ENCODE data around the gene GALNT10. TPM values are rescaled to one million over a fixed set of nuclear protein-coding genes. Genes with fewer than 3 reads are reported as not detected.

The GALNT10 gene
- total RNA-seq, 2 donors from 2014 or later = 21.7 to 27.1 TPM

- intact Hi-C loops (cut with DNase I) = no loop called here
- 98% methylated on average over 2 of the region's 2 CpGs for WGBS
Observed at GRCh38 chr5:154222414-154222813, 31.9 kb downstream of the GALNT10 start.

GRCh38 chr5:154223320-154223719 lies 32.8 kb downstream of the GALNT10 start:
- H3K9me3 ChIP-seq = no peaks in the 10 kb centered on the region
- H3K4me3 ChIP-seq = no peak overlapping the region
- peaks cover 5% of the 10 kb centered on the region for H3K4me1 ChIP-seq (replicated peaks)
- no peak for TF ChIP-seq POLR2A (IDR thresholded peaks at IDR 0.05)
- TF ChIP-seq POLR2AphosphoS5 (IDR thresholded peaks at IDR 0.05) = no peak
- TF ChIP-seq CTCF (IDR thresholded peaks at IDR 0.05) = no peak
- H3K27ac ChIP-seq = no peak overlapping the region
- 80% methylated on average over 3 of the region's 3 CpGs for WGBS
- intact Hi-C loops (cut with DNase I) = no loop called here
- no peaks in the 10 kb centered on the region for H3K27me3 ChIP-seq (replicated peaks; ENCODE audit: insufficient read depth)
- no peak for DNase-seq (ENCODE audit: low spot score)
- H3K36me3 ChIP-seq = no peaks in the 10 kb centered on the region

More at GRCh38 chr5:154222414-154222813, 31.9 kb downstream of the GALNT10 start:
- no peaks in the 10 kb centered on the region for H3K36me3 ChIP-seq
- no peaks in the 10 kb centered on the region for H3K27me3 ChIP-seq (replicated peaks; ENCODE audit: insufficient read depth)
- no peak for TF ChIP-seq POLR2AphosphoS5 (IDR thresholded peaks at IDR 0.05)
- no peak for TF ChIP-seq CTCF (IDR thresholded peaks at IDR 0.05)
- TF ChIP-seq POLR2A (IDR thresholded peaks at IDR 0.05) = no peak
- DNase-seq (ENCODE audit: low spot score) = no peak
- no peak overlapping the region for H3K4me3 ChIP-seq
- peaks cover 5% of the 10 kb centered on the region for H3K4me1 ChIP-seq (replicated peaks)
- no peaks in the 10 kb centered on the region for H3K9me3 ChIP-seq
- H3K27ac ChIP-seq = no peak overlapping the region

- no peaks in the 10 kb centered on the region for H3K36me3 ChIP-seq
- intact Hi-C loops (cut with DNase I) = no loop called here
- WGBS = 63% methylated on average over 2 of the region's 2 CpGs
- H3K27ac ChIP-seq = no peak overlapping the region
- no peak for TF ChIP-seq POLR2A (IDR thresholded peaks at IDR 0.05)
- TF ChIP-seq CTCF (IDR thresholded peaks at IDR 0.05) = no peak
- TF ChIP-seq POLR2AphosphoS5 (IDR thresholded peaks at IDR 0.05) = no peak
- no peaks in the 10 kb centered on the region for H3K4me1 ChIP-seq (replicated peaks)
- no peak overlapping the region for H3K4me3 ChIP-seq
- H3K9me3 ChIP-seq = no peaks in the 10 kb centered on the region
- DNase-seq (ENCODE audit: low spot score) = no peak
- H3K27me3 ChIP-seq (replicated peaks; ENCODE audit: insufficient read depth) = no peaks in the 10 kb centered on the region
Observed at GRCh38 chr5:154227090-154227489, 36.6 kb downstream of the GALNT10 start.

- intact Hi-C loops (cut with DNase I) = no loop called here
- TF ChIP-seq POLR2A (IDR thresholded peaks at IDR 0.05) = no peak
- TF ChIP-seq CTCF (IDR thresholded peaks at IDR 0.05) = no peak
- TF ChIP-seq POLR2AphosphoS5 (IDR thresholded peaks at IDR 0.05) = no peak
- 85% methylated on average over 4 of the region's 4 CpGs for WGBS
Observed at GRCh38 chr5:154228696-154229095, 38.2 kb downstream of the GALNT10 start.

GRCh38 chr5:154230526-154230925 lies 40.0 kb downstream of the GALNT10 start:
- Histone ChIP-seq H3K4me3 (no peak overlapping the region), H3K4me1 (replicated peaks) (no peaks in the 10 kb centered on the region), H3K36me3 (no peaks in the 10 kb centered on the region), H3K27me3 (replicated peaks; ENCODE audit: insufficient read depth) (no peaks in the 10 kb centered on the region), H3K27ac (no peak overlapping the region), H3K9me3 (no peaks in the 10 kb centered on the region)
- intact Hi-C loops (cut with DNase I) = no loop called here
- TF ChIP-seq POLR2A (IDR thresholded peaks at IDR 0.05) (no peak), POLR2AphosphoS5 (IDR thresholded peaks at IDR 0.05) (no peak), CTCF (IDR thresholded peaks at IDR 0.05) (no peak)
- no peak for DNase-seq (ENCODE audit: low spot score)

More at GRCh38 chr5:154228696-154229095, 38.2 kb downstream of the GALNT10 start:
- Histone ChIP-seq H3K27me3 (replicated peaks; ENCODE audit: insufficient read depth) (no peaks in the 10 kb centered on the region), H3K4me1 (replicated peaks) (no peaks in the 10 kb centered on the region), H3K9me3 (no peaks in the 10 kb centered on the region), H3K36me3 (no peaks in the 10 kb centered on the region), H3K27ac (no peak overlapping the region), H3K4me3 (no peak overlapping the region)
- DNase-seq (ENCODE audit: low spot score) = no peak
